HepG2 (cell line): ENCODE results near the gene SF3B2. TPM values are rescaled to one million over a fixed set of nuclear protein-coding genes. Genes with fewer than 3 reads are reported as not detected.
A peak's percentile ranks its signal among the peaks of the same experiment; 100 is the strongest.

Source experiments
- ATAC-seq: fragments of 200-7000 bp; cut with Tn5 transposase; 3 replicates; pipeline ENCODE4 v1.9.1; 2020; ENCODE audit warnings: mild to moderate bottlenecking, moderate library complexity
- BruUV-seq: library from RNA; stranded (reverse); fragments of 400-500 nt; replicated peaks from 2 replicates; lab custom pipeline; 2021; lab: Mats Ljungman, UMichigan
- CTCF ChIA-PET: fragments of 300-600 bp; formaldehyde crosslinking; extraction: SDS; loops from one replicate; lab custom pipeline; 2021; ENCODE audit warnings: low total read pairs, inconsistent platforms, low intra/inter-chr PET ratio; lab: Yijun Ruan, JAX
- POLR2A ChIA-PET: fragments of 350-600 bp; sonication (Branson Sonifier 250); formaldehyde crosslinking; loops from one replicate; lab custom pipeline; 2020; ENCODE audit warnings: antibody characterized with exemption, inconsistent platforms; lab: Yijun Ruan, JAX
- DNase-seq: peaks from one replicate; pipeline ENCODE4 v3.0.0-alpha.2; 2015; ENCODE audit warnings: low spot score
- FAIRE-seq: peaks from 3 replicates; lab custom pipeline; 2011; peaks lifted over from hg19 to GRCh38; lab: Jason Lieb, UNC
- H2AFZ ChIP-seq: one replicate; pipeline ENCODE4 v1.6.1; 2011; ENCODE audit warnings: low read length, inconsistent platforms
- H3K27ac ChIP-seq: fragments of 300-600 bp; 3 replicates; pipeline ENCODE4 v1.8.0; 2011; ENCODE audit warnings: mixed run types, mild to moderate bottlenecking, mixed read lengths, low read length, inconsistent platforms; ENCODE audit not compliant: insufficient read depth; ENCODE audit errors: extremely low read length
- H3K27me3 ChIP-seq, 2 experiments: fragments of 200-600 bp in 1 of 2; 2 replicates in 1 of 2; 3 replicates in 1 of 2; pipeline versions ENCODE4 v1.6.0 to v1.8.0; 2011; ENCODE audit warnings: low read length in 2 of 2, mild to moderate bottlenecking in 2 of 2, moderate library complexity in 2 of 2, inconsistent platforms in 1 of 2; ENCODE audit not compliant: insufficient read depth in 2 of 2, control insufficient read depth in 1 of 2
- H3K36me3 ChIP-seq, 2 experiments: fragments of 200-600 bp in 1 of 2; replicated peaks in 1 of 2; 2 replicates in 1 of 2; 3 replicates in 1 of 2; pipeline versions ENCODE4 v1.5.1 to v1.8.0; 2011; ENCODE audit warnings: low read length in 2 of 2, inconsistent platforms in 1 of 2; ENCODE audit not compliant: insufficient read depth in 2 of 2, control insufficient read depth in 1 of 2
- H3K4me1 ChIP-seq: 2 replicates; pipeline ENCODE4 v1.5.1; 2012; ENCODE audit warnings: low read length, inconsistent platforms; ENCODE audit not compliant: insufficient read depth
- H3K4me2 ChIP-seq: 2 replicates; pipeline ENCODE4 v1.6.0; 2011; ENCODE audit warnings: low read depth, low read length, inconsistent platforms
- H3K4me3 ChIP-seq, 3 experiments: fragments of 200-600 bp in 1 of 3; sonication (generic), shearing (Covaris generic) in 1 of 3; replicated peaks in 1 of 3; 2 replicates each; pipeline ENCODE4 v1.5.1; 2011 to 2016; ENCODE audit warnings: low read length in 3 of 3, inconsistent platforms in 2 of 3, low read depth in 2 of 3, mild to moderate bottlenecking in 2 of 3, control low read depth in 1 of 3, mixed read lengths in 1 of 3; ENCODE audit not compliant: insufficient read depth in 1 of 3
- H3K79me2 ChIP-seq: one replicate; pipeline ENCODE4 v1.6.1; 2011; ENCODE audit warnings: low read length, inconsistent platforms; ENCODE audit not compliant: insufficient read depth
- H3K9ac ChIP-seq: 2 replicates; pipeline ENCODE4 v1.6.0; 2011; ENCODE audit warnings: mild to moderate bottlenecking, low read depth, low read length, inconsistent platforms; ENCODE audit not compliant: insufficient read depth
- H3K9me3 ChIP-seq: 2 replicates; pipeline ENCODE4 v1.5.1; 2012; ENCODE audit warnings: mild to moderate bottlenecking, low read length
- H4K20me1 ChIP-seq: 2 replicates; pipeline ENCODE4 v1.6.0; 2011; ENCODE audit warnings: inconsistent platforms, mild to moderate bottlenecking, low read length, moderate library complexity; ENCODE audit not compliant: insufficient read depth
- ATF3 ChIP-seq: sonication (generic); formaldehyde crosslinking; IDR thresholded peaks from 2 replicates; pipeline ENCODE4 v1.4.0; 2020; ENCODE audit warnings: missing genetic modification reagents
- ELF1 ChIP-seq: sonication (generic); formaldehyde crosslinking; IDR thresholded peaks from 2 replicates; pipeline ENCODE4 v1.4.0; 2020; ENCODE audit warnings: missing genetic modification reagents
- ELF3 ChIP-seq: IDR thresholded peaks from 2 replicates; pipeline ENCODE4 v1.6.1; 2016; ENCODE audit warnings: missing genetic modification reagents, missing compliant biosample characterization
- ETV5 ChIP-seq: IDR thresholded peaks from 2 replicates; pipeline ENCODE4 v1.6.1; 2018; ENCODE audit warnings: missing biosample characterization, missing genetic modification reagents, inconsistent platforms, borderline replicate concordance
- FOSL2 ChIP-seq: sonication (generic); formaldehyde crosslinking; IDR thresholded peaks from 2 replicates; pipeline ENCODE4 v1.4.0; 2020; ENCODE audit warnings: missing genetic modification reagents
- GABPA ChIP-seq, 2 experiments: IDR thresholded peaks; 2 replicates each; pipeline ENCODE4 v1.6.1; 2011 to 2016; ENCODE audit warnings: low read depth in 2 of 2, low read length in 1 of 2, missing biosample characterization in 1 of 2, missing genetic modification characterization in 1 of 2
- GZF1 ChIP-seq: sonication (generic); formaldehyde crosslinking; IDR thresholded peaks from 2 replicates; pipeline ENCODE4 v1.5.1; 2020; ENCODE audit warnings: mild to moderate bottlenecking, missing genetic modification reagents
- HOXD1 ChIP-seq: sonication (generic); formaldehyde crosslinking; IDR thresholded peaks from 2 replicates; pipeline ENCODE4 v1.5.0; 2020; ENCODE audit warnings: missing genetic modification reagents
- KDM2A ChIP-seq: sonication (generic); formaldehyde crosslinking; IDR thresholded peaks from 2 replicates; pipeline ENCODE4 v1.4.0; 2020; ENCODE audit warnings: low read depth, missing genetic modification reagents, borderline replicate concordance
- PRDM10 ChIP-seq: sonication (generic); formaldehyde crosslinking; IDR thresholded peaks from 2 replicates; pipeline ENCODE4 v1.4.0; 2020; ENCODE audit warnings: low read depth, missing genetic modification reagents
- SALL1 ChIP-seq: sonication (generic); formaldehyde crosslinking; IDR thresholded peaks from 2 replicates; pipeline ENCODE4 v1.8.0; 2022; ENCODE audit warnings: mild to moderate bottlenecking, missing genetic modification reagents
- SAP130 ChIP-seq: IDR thresholded peaks from 2 replicates; pipeline ENCODE4 v1.6.1; 2016; ENCODE audit warnings: low read depth
- ZNF740 ChIP-seq: sonication (generic); formaldehyde crosslinking; IDR thresholded peaks from 2 replicates; pipeline ENCODE4 v1.4.0; 2020; ENCODE audit warnings: missing genetic modification reagents
- ZSCAN21 ChIP-seq: sonication (generic); formaldehyde crosslinking; IDR thresholded peaks from 2 replicates; pipeline ENCODE4 v1.8.0; 2022; ENCODE audit warnings: mild to moderate bottlenecking, missing genetic modification reagents, moderate library complexity, borderline replicate concordance
- WGBS: methylation state at CpG from one replicate; pipeline ENCODE4 v1.1.6; 2017; ENCODE audit warnings: low lambda C conversion rate; 5-methylcytosine and 5-hydroxymethylcytosine counted together
- in situ Hi-C: cut with HindIII; loops from 2 replicates; pipeline ENCODE4 v1.10.0; 2017; ENCODE audit warnings: low pct_unique_long_range_greater_than_20kb; ENCODE audit not compliant: extremely low pct_ligation_motif_present
- intact Hi-C: fragments of 100-400 bp; cut with micrococcal nuclease; formaldehyde crosslinking; loops from one replicate; pipeline ENCODE4 v1.10.0; 2022; ENCODE audit not compliant: unreplicated experiment
- polyA plus RNA-seq, 8 experiments: library from polyadenylated mRNA; depleted of rRNA in 3 of 8; stranded (reverse) in 7 of 8; unstranded in 1 of 8; fragments of >200 nt; fragmentation: Illumina TruSeq in 4 of 8; extraction: Trizol in 4 of 8; gene quantifications; 2 replicates each; pipeline versions ENCODE4 v1.2.1 to v1.2.3, GENCODE V29; 2011 to 2016; ENCODE audit warnings: low read depth in 4 of 8, missing spikeins in 1 of 8, mixed read lengths in 1 of 8; ENCODE audit not compliant: insufficient read depth in 1 of 8
- total RNA-seq, 5 experiments: library from RNA; depleted of rRNA; stranded (reverse); fragments of >200 nt; fragmentation: Illumina TruSeq; extraction: Trizol; gene quantifications; 2 replicates each; pipeline ENCODE4 v1.2.3, GENCODE V29; 2016; ENCODE audit warnings: low read depth in 1 of 5
- TF ChIP-seq, protein P1 (sequence below): sonication (generic); formaldehyde crosslinking; IDR thresholded peaks from 2 replicates; pipeline ENCODE4 v1.4.0; 2020; ENCODE audit warnings: missing genetic modification reagents
- TF ChIP-seq, protein P2 (sequence below): sonication (generic); IDR thresholded peaks from 2 replicates; pipeline ENCODE4 v1.6.1; 2016; ENCODE audit warnings: low read depth, borderline replicate concordance

Gene SF3B2
- total and polyA plus RNA-seq, 2 of the 13 experiments (the other 11 are each of a cell fraction or from before 2014, with no cell fraction given) = 70.4 to 153 TPM

- Histone ChIP-seq H3K79me2 (no peaks in the 10 kb centered on the region), H2AFZ (no peak overlapping the region), H3K4me3 (no peak overlapping the region; a peak in 1 of 6 replicates), H3K9ac (no peak overlapping the region), H3K27me3 (peaks cover 8 to 36% of the 10 kb centered on the region in 2 experiments; a peak in 3 of 5 replicates), H4K20me1 (no peaks in the 10 kb centered on the region), H3K9me3 (no peaks in the 10 kb centered on the region), H3K36me3 (no peaks in the 10 kb centered on the region), H3K4me2 (no peak overlapping the region), H3K27ac (no peak overlapping the region), H3K4me1 (peaks cover 21% of the 10 kb centered on the region)
- DNase-seq (no peak), ATAC-seq (peak; percentile 62), FAIRE-seq (no peak)
- BruUV-seq = no TSS peak
- intact Hi-C loops = no loop called here
- WGBS = 68% methylated on average over 15 of the region's 25 CpGs
- in situ Hi-C loops = no loop called here
- ChIA-PET POLR2A (interaction anchor here (1.1 to 1.4 kb wide), 2 partner anchors 18 to 32 kb away, joined by 3 to 4 read pairs; partner anchors contain the start of gene SF3B2), CTCF (no interaction called here)
- 0 out of 2 replicates have a peak, but pooled peaks have one; percentile 21 for TF ChIP-seq SALL1 (CRISPR knock-in tag)
- 0 out of 2 replicates have a peak, but pooled peaks have one; percentile 24 for TF ChIP-seq ZSCAN21
- peak; percentile 22; the same call in 1 of the 2 replicates for TF ChIP-seq GABPA (IDR thresholded peaks at IDR 0.05; ENCODE audit: low read depth, low read length)
- TF ChIP-seq GABPA (CRISPR knock-in tag; IDR thresholded peaks at IDR 0.05; ENCODE audit: low read depth) = peak; percentile 37
- no peak for TF ChIP-seq HOXD1 (CRISPR knock-in tag)
- no peak for TF ChIP-seq KDM2A (CRISPR knock-in tag)
- 0 out of 2 replicates have a peak, but pooled peaks have one; percentile 43 for TF ChIP-seq ELF1 (CRISPR knock-in tag)
- peak; percentile 63; the same call in 1 of the 2 replicates for TF ChIP-seq ELF3
- TF ChIP-seq ZNF740 (CRISPR knock-in tag) = no peak
- TF ChIP-seq, protein P1, sequence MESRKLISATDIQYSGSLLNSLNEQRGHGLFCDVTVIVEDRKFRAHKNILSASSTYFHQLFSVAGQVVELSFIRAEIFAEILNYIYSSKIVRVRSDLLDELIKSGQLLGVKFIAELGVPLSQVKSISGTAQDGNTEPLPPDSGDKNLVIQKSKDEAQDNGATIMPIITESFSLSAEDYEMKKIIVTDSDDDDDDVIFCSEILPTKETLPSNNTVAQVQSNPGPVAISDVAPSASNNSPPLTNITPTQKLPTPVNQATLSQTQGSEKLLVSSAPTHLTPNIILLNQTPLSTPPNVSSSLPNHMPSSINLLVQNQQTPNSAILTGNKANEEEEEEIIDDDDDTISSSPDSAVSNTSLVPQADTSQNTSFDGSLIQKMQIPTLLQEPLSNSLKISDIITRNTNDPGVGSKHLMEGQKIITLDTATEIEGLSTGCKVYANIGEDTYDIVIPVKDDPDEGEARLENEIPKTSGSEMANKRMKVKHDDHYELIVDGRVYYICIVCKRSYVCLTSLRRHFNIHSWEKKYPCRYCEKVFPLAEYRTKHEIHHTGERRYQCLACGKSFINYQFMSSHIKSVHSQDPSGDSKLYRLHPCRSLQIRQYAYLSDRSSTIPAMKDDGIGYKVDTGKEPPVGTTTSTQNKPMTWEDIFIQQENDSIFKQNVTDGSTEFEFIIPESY = peak; percentile 57; the same call in 1 of the 2 replicates
- peak; percentile 70 for TF ChIP-seq ATF3 (CRISPR knock-in tag)
- TF ChIP-seq PRDM10 (CRISPR knock-in tag) = peak; percentile 42; the same call in 1 of the 2 replicates
- peak; percentile 92 for TF ChIP-seq FOSL2 (CRISPR knock-in tag)
- TF ChIP-seq ETV5 (CRISPR knock-in tag) = peak; percentile 27; the same call in 1 of the 2 replicates
- TF ChIP-seq, protein P2, sequence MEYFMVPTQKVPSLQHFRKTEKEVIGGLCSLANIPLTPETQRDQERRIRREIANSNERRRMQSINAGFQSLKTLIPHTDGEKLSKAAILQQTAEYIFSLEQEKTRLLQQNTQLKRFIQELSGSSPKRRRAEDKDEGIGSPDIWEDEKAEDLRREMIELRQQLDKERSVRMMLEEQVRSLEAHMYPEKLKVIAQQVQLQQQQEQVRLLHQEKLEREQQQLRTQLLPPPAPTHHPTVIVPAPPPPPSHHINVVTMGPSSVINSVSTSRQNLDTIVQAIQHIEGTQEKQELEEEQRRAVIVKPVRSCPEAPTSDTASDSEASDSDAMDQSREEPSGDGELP = peak; percentile 22; the same call in 1 of the 2 replicates
- no peak for TF ChIP-seq GZF1 (CRISPR knock-in tag)
- TF ChIP-seq SAP130 (CRISPR knock-in tag) = peak; percentile 58
These were observed 31.4 kb upstream of the SF3B2 start for GRCh38 chr11:66020618-66021357.
